Astrocyte of the spinal cord (primary cell): ENCODE results near the gene KCNF1.

Experiments
- DNase-seq: peaks from one replicate; pipeline ENCODE4 v3.0.0; 2011; ENCODE audit warnings: low read depth, low spot score
- H3K4me3 ChIP-seq: 2 replicates; pipeline ENCODE4 v1.5.1; 2011; ENCODE audit warnings: low read depth, mild to moderate bottlenecking, low read length, moderate library complexity
- CTCF ChIP-seq: IDR thresholded peaks from 2 replicates; pipeline ENCODE4 v1.5.1; 2012; ENCODE audit warnings: low read depth, mild to moderate bottlenecking, low read length, inconsistent platforms
- in situ Hi-C: cut with HindIII; loops from 2 replicates; pipeline ENCODE4 v1.10.0; 2017; ENCODE audit warnings: low sequenced_read_pairs

The KCNF1 gene

GRCh38 chr2:10918661-10919409, 7.1 kb downstream of the KCNF1 start:
- H3K4me3 ChIP-seq: no peak overlapping the region
- DNase-seq: no peak
- TF ChIP-seq CTCF: no peak
- in situ Hi-C loops: no loop called here

GRCh38 chr2:10919410-10919770, 7.7 kb downstream of the KCNF1 start:
- no peak overlapping the region for H3K4me3 ChIP-seq
- no peak for TF ChIP-seq CTCF
- in situ Hi-C loops: no loop called here
- DNase-seq: no peak

GRCh38 chr2:10919771-10920621, 8.3 kb downstream of the KCNF1 start:
- no peak for TF ChIP-seq CTCF
- no peak for DNase-seq
- in situ Hi-C loops: no loop called here
- H3K4me3 ChIP-seq: no peak overlapping the region

- TF ChIP-seq CTCF: no peak
- in situ Hi-C loops: no loop called here
- no peak for DNase-seq
- no peak overlapping the region for H3K4me3 ChIP-seq
Observed at GRCh38 chr2:10920764-10921388, 9.1 kb downstream of the KCNF1 start.

- no peak overlapping the region for H3K4me3 ChIP-seq
- no peak for TF ChIP-seq CTCF
- in situ Hi-C loops: no loop called here
- no peak for DNase-seq
Observed at GRCh38 chr2:10921525-10921924, 9.8 kb downstream of the KCNF1 start.

GRCh38 chr2:10922307-10923007, 10.7 kb downstream of the KCNF1 start:
- TF ChIP-seq CTCF: no peak
- H3K4me3 ChIP-seq: no peak overlapping the region
- DNase-seq: no peak
- in situ Hi-C loops: no loop called here
